ENCODE data around the gene RNF224.
"Not testable (repeated sequence)": the region's sequence is repeated elsewhere in the genome, so short reads cannot be mapped to it uniquely, and the experiment has no call there.

RNF224 gene

DNA sequence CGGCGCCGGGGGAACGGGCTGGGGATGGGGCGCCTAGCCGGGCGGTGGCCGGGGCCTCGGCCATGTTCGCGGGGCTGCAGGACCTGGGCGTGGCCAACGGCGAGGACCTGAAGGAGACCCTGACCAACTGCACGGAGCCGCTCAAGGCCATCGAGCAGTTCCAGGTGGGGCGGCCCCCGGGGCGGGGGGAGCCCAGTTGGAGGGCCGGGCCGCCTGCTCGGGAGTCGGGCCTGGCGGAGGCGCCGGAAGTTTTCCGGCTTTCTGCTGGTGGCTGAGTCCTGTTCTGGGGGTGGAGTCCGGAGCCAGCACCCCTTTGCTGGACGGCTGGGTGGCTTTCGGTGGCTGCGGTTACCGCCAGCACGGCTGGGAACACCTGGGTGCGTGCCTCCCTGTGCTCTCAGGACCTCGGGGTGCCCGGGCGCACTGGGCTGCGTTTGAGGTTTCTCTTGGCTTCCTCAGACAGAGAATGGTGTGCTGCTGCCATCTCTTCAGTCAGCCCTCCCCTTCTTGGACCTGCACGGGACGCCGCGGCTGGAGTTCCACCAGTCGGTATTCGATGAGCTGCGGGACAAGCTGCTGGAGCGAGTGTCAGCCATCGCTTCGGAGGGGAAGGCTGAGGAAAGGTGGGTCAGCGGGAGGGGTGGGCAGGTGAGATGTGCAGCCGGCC lies 28.3 kb downstream of the RNF224 start:
- no peak for DNase-seq

DNA sequence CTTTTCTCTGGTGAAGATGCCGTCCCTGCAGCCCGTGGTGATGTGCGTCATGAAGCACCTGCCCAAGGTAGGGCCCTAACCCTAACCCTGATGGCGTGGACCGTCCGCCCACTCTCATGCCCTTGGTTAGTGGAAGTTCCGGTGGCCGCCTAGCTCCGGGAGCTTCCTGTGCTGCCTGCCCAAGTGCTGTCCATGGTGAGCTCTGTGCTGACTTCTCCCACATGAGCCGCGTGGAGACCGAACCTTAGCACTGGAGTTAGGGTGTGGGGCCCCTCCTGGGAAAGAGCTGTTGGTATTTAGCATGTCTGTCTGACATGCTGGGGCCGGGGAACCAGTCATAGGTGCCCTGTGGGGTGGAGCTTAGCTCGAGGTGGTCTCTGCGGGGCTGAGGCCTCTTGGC lies 29.1 kb downstream of the RNF224 start:
- no peak for DNase-seq

GRCh38 chr9:137256856-137257255 lies 29.6 kb downstream of the RNF224 start:
- no peak for DNase-seq

DNA sequence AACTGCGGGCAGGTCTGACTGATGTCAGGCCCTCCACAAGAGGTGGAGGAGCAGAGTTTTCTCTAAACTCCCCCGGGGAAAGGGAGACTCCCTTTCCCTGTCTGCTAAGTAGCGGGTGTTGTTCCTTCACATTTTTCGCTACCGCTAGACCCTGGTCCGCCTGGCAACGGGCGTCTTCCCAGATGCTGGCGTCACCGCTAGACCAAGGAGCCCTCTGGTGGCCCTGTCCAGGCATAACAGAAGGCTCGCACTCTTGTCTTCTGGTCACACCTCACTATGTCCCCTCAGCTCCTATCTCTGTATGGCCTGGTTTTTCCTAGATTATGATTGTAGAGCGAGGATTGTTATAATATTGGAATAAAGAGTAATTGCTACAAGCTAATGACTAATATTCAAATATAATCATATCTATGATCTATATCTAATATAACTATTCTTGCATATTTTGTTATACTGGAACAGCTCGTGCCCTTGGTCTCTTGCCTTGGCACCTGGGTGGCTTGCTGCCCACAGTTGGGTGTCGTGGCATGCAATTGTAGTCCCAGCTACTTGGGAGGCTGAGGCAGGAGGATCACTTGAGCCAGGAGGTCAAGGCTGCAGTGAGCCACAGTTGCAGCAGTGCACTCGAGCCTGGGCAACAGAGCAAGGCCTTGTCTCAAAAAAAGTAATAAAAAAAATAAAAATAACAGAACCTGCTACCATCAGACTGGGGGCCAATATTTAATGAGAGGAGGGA lies 35.0 kb downstream of the RNF224 start:
- DNase-seq: not testable (repeated sequence)

DNA sequence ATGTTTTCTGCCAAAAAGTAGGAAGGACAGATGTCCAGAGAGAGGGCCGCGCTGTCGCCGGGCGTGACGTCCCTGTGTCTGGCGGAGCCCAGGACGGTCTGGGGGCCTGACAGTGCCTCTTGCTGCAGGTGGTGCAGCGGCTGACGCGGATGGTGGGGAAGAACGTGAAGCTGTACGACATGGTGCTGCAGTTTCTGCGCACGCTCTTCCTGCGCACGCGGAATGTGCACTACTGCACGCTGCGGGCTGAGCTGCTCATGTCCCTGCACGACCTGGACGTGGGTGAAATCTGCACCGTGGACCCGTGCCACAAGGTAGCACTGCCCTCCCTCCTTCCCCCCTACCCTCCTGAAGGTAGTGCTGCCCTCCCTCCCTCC lies 35.6 kb downstream of the RNF224 start:
- DNase-seq: no peak

DNA sequence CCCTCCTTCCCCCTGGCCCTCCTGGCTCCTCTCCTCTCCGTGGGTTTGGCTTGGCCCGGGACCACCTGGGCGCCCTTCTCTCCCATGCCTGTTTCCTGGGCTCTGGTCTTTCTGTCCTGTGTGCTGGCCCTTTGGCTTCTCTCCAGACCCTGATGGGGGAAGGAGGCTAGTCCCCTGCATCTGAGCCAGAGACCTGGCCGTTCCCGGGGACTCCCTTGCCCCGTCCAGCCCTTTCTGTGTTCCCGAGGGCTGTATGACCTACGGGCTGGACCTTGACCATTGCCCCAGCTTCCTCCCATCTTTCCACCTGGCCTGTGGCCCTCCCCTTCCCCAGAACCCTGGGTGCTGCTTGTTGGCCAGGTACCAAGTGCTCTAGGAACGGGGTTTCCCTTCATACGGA lies 36.2 kb downstream of the RNF224 start:
- DNase-seq: no peak

DNA sequence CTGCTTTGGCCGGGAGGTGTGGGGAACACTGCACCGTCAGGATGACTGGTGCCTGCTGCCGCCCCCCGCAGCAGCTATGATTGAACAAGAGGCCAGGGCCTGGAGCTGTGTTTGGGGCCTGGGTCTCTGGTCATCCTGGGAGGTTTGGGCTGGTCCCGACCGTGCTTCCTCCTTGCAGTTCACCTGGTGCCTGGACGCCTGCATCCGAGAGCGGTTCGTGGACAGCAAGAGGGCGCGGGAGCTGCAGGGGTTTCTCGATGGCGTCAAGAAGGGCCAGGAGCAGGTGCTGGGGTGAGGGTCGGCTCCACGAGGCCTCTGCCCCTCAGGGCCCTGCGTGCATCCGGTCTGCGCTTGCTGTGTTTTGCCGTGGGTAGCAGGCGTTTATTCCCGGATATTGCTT lies 36.8 kb downstream of the RNF224 start:
- no peak for DNase-seq

- no peak for DNase-seq
Measured at GRCh38 chr9:137265496-137266161, 38.3 kb downstream of the RNF224 start.

- no peak for DNase-seq
Measured at GRCh38 chr9:137266162-137266527, 38.8 kb downstream of the RNF224 start.

- DNase-seq: no peak
Measured at GRCh38 chr9:137266585-137267453, 39.5 kb downstream of the RNF224 start.

GRCh38 chr9:137267933-137268355 lies 40.6 kb downstream of the RNF224 start:
- DNase-seq: no peak

- DNase-seq: no peak
Measured at GRCh38 chr9:137268538-137269201, 41.4 kb downstream of the RNF224 start.

DNA sequence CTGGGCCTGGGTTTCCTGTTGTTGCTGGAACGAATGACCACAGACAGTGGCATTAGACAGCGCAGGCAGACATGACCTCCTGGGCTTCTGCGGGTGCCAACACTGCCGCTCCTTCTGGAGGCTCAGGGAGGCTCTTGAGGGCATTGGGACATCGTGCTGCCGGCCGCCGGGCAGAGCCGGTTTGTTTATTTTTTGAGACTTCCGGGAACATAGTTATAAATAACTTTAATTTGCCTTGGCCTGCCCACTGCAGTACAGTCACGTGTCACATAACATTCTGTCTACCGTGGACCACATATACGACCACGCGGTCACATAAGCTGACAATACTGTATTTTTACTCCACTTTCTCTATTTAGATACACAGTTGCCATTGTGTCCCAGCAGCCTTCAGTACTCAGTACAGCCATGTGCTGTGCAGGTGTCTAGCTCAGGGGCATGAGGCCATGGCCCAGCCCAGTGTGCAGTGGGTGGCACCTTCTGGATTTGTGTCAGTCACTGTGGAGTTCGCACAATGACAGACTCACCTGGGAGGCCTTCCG lies 42.0 kb downstream of the RNF224 start:
- DNase-seq: no peak

DNA sequence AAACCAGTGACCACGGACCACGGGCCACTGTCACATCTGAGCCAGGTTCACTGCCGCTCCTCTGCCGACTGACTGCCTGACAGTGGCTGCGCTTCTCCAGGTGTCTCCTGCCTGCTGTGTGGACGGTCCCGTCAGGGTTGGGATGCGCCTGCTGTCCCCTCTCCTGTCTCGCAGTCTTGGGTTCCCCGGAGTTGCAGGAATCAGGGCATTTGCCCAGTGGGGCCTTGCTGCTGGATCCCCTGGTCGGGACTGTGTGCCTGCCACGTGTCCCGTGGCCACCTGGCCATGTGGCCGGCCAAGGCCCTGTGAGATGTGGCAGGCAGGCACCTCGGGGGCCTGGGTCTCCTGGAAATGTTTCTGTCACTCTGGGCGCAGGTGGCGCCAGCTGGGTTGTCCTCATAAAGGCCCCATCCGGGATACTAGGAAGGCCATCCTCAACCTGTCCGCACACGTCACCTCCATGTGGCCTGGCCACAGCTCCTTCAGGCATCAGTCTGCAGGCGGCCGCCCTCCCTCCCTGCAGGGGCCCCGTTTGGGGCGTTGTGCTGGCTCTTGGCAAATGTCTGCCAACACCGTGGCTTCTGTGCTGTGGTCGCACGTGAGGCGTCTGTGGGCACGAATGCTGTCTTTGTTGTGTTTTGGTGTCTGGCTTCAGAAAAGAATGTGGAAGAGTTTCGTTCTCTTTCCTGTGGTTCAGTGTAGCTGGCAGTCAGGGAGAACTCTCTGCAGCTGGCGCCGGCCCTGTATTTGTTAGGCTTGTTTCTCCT lies 43.8 kb downstream of the RNF224 start:
- DNase-seq: no peak

DNA sequence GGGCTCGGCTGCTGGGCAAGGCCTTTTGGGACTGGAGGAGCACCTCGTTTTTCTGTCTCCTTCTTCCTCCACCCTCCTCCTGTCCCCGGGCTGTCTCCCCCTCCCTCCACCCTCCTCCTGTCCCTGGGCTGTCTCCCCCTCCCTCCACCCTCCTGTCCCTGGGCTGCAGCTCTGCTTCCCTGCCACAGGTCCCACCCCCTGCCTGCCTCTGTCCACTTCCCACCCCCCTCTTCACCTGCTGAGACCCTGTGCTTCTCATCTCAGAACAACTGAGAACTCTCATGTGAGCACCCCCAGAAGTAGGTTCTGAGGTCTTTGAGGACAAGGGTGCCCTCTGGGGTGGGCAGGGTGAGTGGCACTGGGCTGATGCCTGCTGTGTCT lies 44.4 kb downstream of the RNF224 start:
- no peak for DNase-seq

DNA sequence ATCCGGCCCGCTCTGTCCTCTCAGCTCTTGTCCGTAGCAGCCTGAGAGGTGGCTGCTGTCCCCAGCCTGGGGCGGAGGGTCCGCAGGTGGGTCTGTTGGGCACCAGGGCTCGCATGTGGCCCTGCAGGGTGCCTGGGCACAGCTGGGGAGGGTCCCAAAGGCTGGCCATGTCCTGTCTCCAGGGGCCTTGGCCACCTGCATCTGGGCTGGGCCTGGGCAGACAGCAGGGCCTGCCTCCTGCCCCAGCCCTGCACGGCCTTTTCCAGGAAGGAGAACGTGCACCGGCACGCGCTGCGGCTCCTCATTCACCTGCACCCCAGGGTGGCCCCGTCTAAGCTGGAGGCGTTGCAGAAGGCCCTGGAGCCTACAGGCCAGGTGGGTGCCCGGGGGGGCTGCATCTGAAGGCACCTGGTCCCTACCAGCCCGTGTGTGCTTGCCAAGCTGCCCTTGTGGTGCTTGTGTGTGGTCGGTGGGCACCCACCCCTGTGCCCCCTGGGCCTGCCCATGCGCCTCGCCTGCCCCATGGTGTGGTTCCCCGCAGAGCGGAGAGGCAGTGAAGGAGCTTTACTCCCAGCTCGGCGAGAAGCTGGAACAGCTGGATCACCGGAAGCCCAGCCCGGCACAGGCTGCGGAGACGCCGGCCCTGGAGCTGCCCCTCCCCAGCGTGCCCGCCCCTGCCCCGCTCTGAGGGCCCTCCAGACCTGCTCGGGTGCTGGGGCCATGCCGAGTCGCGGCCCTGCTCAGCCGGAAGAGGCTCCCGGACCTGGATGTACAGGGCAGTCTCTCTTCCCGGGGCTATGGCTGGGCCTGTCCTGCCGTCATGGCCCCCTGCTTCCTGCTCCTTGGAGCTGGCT lies 45.2 kb downstream of the RNF224 start:
- no peak for DNase-seq

GRCh38 chr9:137273095-137273490 lies 45.8 kb downstream of the RNF224 start:
- DNase-seq: no peak

- no peak for DNase-seq
Measured at GRCh38 chr9:137273611-137274320, 46.5 kb downstream of the RNF224 start.

DNA sequence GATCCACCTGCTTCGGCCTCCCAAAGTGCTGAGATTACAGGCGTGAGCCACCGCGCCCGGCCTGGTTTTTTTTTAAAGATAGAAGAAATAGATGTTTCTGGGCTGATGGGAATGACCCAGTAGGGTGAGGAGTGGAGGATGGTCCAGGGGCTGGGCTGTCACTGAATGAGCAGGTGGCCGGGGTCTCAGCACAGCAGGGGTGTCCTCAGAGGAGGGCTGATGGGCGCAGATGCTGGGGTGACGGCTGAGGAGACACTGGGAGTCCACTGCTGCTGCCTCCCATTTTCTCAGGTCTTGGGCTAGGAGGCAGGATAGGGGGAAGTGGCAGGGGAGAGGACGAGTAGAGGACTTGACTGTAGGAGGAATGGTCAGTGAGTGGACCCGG lies 47.9 kb downstream of the RNF224 start:
- DNase-seq: no peak
